SK-N-SH treated with all-trans-retinoic acid at 6 μM for 48 hours (cell line): ENCODE measurements around the gene KLHL29.

Experiments used
- ATAC-seq: fragments of 200-7000 bp; cut with Tn5 transposase; 3 replicates; pipeline ENCODE4 v1.9.1; 2020; ENCODE audit warnings: mild to moderate bottlenecking, moderate library complexity
- ARNTL ChIP-seq: fragments of 450-650 bp; formaldehyde crosslinking; IDR thresholded peaks from 2 replicates; pipeline ENCODE4 v1.5.0; 2020; ENCODE audit warnings: low read depth, mild to moderate bottlenecking, moderate library complexity, borderline replicate concordance
- BACH2 ChIP-seq: fragments of 250-450 bp; sonication (Bioruptor Pico); IDR thresholded peaks from 2 replicates; pipeline ENCODE4 v1.9.0; 2021; ENCODE audit warnings: mild to moderate bottlenecking, borderline replicate concordance
- CSDC2 ChIP-seq: fragments of 250-450 bp; sonication (Bioruptor Pico); IDR thresholded peaks from 2 replicates; pipeline ENCODE4 v1.5.0; 2020; ENCODE audit warnings: mild to moderate bottlenecking, moderate library complexity
- ESRRG ChIP-seq: fragments of 250-450 bp; sonication (Bioruptor Pico); IDR thresholded peaks from 2 replicates; pipeline ENCODE4 v1.6.1; 2021; ENCODE audit warnings: mild to moderate bottlenecking
- GLIS3 ChIP-seq: fragments of 250-450 bp; sonication (Bioruptor Pico); IDR thresholded peaks from 2 replicates; pipeline ENCODE4 v1.5.0; 2020; ENCODE audit warnings: mild to moderate bottlenecking, moderate library complexity
- ISL1 ChIP-seq: fragments of 250-450 bp; sonication (Bioruptor Pico); IDR thresholded peaks from 2 replicates; pipeline ENCODE4 v2.1.2; 2022; ENCODE audit warnings: mild to moderate bottlenecking, moderate library complexity
- PPARA ChIP-seq: fragments of 250-450 bp; sonication (Bioruptor Pico); IDR thresholded peaks from 2 replicates; pipeline ENCODE4 v1.5.0; 2020; ENCODE audit warnings: mild to moderate bottlenecking, borderline replicate concordance
- RARB ChIP-seq: fragments of 250-450 bp; sonication (Bioruptor Pico); IDR thresholded peaks from 2 replicates; pipeline ENCODE4 v1.8.0; 2021; ENCODE audit warnings: mild to moderate bottlenecking, moderate library complexity
- SNAI2 ChIP-seq: fragments of 250-450 bp; sonication (Bioruptor Pico); IDR thresholded peaks from 2 replicates; pipeline ENCODE4 v1.5.0; 2020; ENCODE audit warnings: mild to moderate bottlenecking, moderate library complexity
- TCF4 ChIP-seq: fragments of 250-450 bp; sonication (Bioruptor Pico); IDR thresholded peaks from 2 replicates; pipeline ENCODE4 v1.8.0; 2021; ENCODE audit warnings: mild to moderate bottlenecking, moderate library complexity, borderline replicate concordance
- TOX ChIP-seq: fragments of 250-450 bp; sonication (Bioruptor Pico); IDR thresholded peaks from 2 replicates; pipeline ENCODE4 v1.8.0; 2021; ENCODE audit warnings: mild to moderate bottlenecking, moderate library complexity, borderline replicate concordance
- ZC3H10 ChIP-seq: fragments of 250-450 bp; sonication (Bioruptor Pico); IDR thresholded peaks from 2 replicates; pipeline ENCODE4 v1.5.1; 2021; ENCODE audit warnings: mild to moderate bottlenecking, moderate library complexity
- ZFP3 ChIP-seq: fragments of 250-450 bp; sonication (Bioruptor Pico); IDR thresholded peaks from 2 replicates; pipeline ENCODE4 v1.5.0; 2020; ENCODE audit warnings: mild to moderate bottlenecking, moderate library complexity
- ZNF565 ChIP-seq: fragments of 450-650 bp; formaldehyde crosslinking; conservative IDR thresholded peaks from 2 replicates; pipeline ENCODE4 v1.5.0; 2020; ENCODE audit warnings: low read depth, mild to moderate bottlenecking, moderate library complexity
- ZNF70 ChIP-seq: fragments of 450-650 bp; formaldehyde crosslinking; IDR thresholded peaks from 2 replicates; pipeline ENCODE4 v1.5.0; 2020; ENCODE audit warnings: mild to moderate bottlenecking, moderate library complexity
- ZNF8 ChIP-seq: fragments of 450-650 bp; formaldehyde crosslinking; IDR thresholded peaks from 2 replicates; pipeline ENCODE4 v1.5.0; 2020; ENCODE audit warnings: mild to moderate bottlenecking, moderate library complexity
- TF ChIP-seq, protein P1 (sequence below): fragments of 250-450 bp; sonication (Bioruptor Pico); IDR thresholded peaks from 2 replicates; pipeline ENCODE4 v1.8.0; 2021; ENCODE audit warnings: low read depth, mild to moderate bottlenecking, moderate library complexity, borderline replicate concordance
- TF ChIP-seq, protein P2 (sequence below): fragments of 250-450 bp; sonication (Bioruptor Pico); IDR thresholded peaks from 2 replicates; pipeline ENCODE4 v1.5.1; 2021; ENCODE audit warnings: mild to moderate bottlenecking, moderate library complexity
- TF ChIP-seq, protein P3 (sequence below): fragments of 250-450 bp; sonication (Bioruptor Pico); IDR thresholded peaks from 2 replicates; pipeline ENCODE4 v1.5.0; 2020; ENCODE audit warnings: mild to moderate bottlenecking, moderate library complexity
- TF ChIP-seq, protein P4 (sequence below): fragments of 250-450 bp; sonication (Bioruptor Pico); IDR thresholded peaks from 2 replicates; pipeline ENCODE4 v1.8.0; 2020; ENCODE audit warnings: mild to moderate bottlenecking, moderate library complexity, borderline replicate concordance

Gene KLHL29

DNA sequence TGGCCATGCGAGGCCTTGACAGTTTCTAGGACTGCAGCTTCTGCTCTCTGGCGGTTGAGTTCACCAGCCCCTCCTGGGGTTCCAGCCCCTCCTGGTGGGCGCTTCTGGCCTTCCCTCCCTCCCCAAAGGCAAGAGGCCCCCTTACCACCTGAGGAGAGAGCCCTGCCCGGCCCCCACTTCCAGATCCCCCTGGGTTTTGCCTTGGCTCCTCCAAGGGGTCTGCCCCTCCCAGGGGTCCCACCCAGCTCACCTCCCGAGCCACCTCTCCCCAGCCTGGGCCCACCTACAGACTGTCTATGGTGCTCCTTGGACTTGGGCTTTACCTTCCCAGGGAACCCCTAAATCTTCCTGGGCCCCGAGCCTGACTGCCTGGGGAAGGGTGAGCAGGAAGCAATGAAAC lies 277.5 kb downstream of the KLHL29 start:
- no peak for ATAC-seq
- TF ChIP-seq, protein P1, sequence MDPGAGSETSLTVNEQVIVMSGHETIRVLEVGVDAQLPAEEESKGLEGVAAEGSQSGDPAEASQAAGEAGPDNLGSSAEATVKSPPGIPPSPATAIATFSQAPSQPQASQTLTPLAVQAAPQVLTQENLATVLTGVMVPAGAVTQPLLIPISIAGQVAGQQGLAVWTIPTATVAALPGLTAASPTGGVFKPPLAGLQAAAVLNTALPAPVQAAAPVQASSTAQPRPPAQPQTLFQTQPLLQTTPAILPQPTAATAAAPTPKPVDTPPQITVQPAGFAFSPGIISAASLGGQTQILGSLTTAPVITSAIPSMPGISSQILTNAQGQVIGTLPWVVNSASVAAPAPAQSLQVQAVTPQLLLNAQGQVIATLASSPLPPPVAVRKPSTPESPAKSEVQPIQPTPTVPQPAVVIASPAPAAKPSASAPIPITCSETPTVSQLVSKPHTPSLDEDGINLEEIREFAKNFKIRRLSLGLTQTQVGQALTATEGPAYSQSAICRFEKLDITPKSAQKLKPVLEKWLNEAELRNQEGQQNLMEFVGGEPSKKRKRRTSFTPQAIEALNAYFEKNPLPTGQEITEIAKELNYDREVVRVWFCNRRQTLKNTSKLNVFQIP (CRISPR knock-in tag), result no peak
- TF ChIP-seq PPARA, result no peak
- no peak for TF ChIP-seq ZNF8
- TF ChIP-seq, protein P2, sequence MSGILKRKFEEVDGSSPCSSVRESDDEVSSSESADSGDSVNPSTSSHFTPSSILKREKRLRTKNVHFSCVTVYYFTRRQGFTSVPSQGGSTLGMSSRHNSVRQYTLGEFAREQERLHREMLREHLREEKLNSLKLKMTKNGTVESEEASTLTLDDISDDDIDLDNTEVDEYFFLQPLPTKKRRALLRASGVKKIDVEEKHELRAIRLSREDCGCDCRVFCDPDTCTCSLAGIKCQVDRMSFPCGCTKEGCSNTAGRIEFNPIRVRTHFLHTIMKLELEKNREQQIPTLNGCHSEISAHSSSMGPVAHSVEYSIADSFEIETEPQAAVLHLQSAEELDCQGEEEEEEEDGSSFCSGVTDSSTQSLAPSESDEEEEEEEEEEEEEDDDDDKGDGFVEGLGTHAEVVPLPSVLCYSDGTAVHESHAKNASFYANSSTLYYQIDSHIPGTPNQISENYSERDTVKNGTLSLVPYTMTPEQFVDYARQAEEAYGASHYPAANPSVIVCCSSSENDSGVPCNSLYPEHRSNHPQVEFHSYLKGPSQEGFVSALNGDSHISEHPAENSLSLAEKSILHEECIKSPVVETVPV (CRISPR knock-in tag), result no peak
- TF ChIP-seq TCF4, result no peak
- TF ChIP-seq ISL1 (CRISPR knock-in tag), result no peak
- TF ChIP-seq, protein P3, sequence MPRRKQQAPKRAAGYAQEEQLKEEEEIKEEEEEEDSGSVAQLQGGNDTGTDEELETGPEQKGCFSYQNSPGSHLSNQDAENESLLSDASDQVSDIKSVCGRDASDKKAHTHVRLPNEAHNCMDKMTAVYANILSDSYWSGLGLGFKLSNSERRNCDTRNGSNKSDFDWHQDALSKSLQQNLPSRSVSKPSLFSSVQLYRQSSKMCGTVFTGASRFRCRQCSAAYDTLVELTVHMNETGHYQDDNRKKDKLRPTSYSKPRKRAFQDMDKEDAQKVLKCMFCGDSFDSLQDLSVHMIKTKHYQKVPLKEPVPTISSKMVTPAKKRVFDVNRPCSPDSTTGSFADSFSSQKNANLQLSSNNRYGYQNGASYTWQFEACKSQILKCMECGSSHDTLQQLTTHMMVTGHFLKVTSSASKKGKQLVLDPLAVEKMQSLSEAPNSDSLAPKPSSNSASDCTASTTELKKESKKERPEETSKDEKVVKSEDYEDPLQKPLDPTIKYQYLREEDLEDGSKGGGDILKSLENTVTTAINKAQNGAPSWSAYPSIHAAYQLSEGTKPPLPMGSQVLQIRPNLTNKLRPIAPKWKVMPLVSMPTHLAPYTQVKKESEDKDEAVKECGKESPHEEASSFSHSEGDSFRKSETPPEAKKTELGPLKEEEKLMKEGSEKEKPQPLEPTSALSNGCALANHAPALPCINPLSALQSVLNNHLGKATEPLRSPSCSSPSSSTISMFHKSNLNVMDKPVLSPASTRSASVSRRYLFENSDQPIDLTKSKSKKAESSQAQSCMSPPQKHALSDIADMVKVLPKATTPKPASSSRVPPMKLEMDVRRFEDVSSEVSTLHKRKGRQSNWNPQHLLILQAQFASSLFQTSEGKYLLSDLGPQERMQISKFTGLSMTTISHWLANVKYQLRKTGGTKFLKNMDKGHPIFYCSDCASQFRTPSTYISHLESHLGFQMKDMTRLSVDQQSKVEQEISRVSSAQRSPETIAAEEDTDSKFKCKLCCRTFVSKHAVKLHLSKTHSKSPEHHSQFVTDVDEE (CRISPR knock-in tag), result no peak
- no peak for TF ChIP-seq ARNTL (CRISPR knock-in tag)
- no peak for TF ChIP-seq ZNF70 (CRISPR knock-in tag)
- no peak for TF ChIP-seq SNAI2 (CRISPR knock-in tag)
- TF ChIP-seq, protein P4, sequence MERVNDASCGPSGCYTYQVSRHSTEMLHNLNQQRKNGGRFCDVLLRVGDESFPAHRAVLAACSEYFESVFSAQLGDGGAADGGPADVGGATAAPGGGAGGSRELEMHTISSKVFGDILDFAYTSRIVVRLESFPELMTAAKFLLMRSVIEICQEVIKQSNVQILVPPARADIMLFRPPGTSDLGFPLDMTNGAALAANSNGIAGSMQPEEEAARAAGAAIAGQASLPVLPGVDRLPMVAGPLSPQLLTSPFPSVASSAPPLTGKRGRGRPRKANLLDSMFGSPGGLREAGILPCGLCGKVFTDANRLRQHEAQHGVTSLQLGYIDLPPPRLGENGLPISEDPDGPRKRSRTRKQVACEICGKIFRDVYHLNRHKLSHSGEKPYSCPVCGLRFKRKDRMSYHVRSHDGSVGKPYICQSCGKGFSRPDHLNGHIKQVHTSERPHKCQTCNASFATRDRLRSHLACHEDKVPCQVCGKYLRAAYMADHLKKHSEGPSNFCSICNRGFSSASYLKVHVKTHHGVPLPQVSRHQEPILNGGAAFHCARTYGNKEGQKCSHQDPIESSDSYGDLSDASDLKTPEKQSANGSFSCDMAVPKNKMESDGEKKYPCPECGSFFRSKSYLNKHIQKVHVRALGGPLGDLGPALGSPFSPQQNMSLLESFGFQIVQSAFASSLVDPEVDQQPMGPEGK (CRISPR knock-in tag), result no peak
- no peak for TF ChIP-seq GLIS3 (CRISPR knock-in tag)
- TF ChIP-seq ZNF565 (CRISPR knock-in tag), result no peak
- TF ChIP-seq ESRRG (CRISPR knock-in tag), result no peak
- no peak for TF ChIP-seq RARB (CRISPR knock-in tag)
- TF ChIP-seq CSDC2, result no peak
- no peak for TF ChIP-seq ZFP3

DNA sequence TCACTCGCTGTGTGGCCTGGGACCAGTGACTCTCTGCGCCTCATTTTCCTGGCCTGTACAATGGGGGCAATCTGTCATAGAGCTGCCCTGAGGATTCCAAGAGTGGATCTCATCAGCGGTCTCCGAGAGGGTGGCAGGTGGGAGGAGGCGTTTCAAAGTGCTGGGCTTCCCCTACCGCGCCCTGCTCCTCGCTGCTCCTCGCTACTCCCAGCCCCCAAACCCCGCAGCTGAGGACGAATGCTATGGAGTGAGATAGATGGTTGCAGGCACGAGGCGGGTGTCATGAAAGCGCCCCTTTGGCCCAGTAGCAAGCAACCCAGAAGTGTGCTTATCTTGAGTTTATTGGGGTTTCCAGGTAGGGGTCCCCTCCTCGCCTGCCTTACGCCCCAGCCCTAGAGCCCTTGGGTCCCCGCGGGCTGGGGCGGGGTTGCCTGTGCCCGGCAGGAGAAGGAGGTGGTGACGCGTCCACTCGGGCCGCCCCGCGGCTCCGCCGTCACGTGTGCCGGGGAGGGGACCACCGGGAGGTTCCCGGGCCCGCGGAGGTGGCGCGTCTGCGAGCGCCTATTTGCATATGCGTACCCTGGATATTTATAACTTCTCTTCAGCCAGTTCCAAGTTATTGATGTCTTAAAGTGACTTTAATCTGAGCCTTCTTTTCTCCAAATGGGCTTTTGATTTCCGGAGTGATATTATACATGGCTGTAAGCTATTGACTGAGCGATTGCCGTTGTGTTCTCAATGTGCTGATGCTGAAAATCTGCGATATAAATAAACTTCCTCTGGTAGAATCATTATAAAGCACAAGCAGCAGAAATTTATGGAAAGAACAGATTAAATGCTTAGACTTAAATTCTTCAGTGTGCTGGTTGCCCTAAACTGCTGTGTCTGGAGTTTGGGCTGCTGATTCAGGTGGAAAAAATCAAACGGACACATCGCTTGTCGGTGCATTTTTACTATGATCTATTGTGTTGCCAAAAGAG lies 278.3 kb downstream of the KLHL29 start:
- no peak for ATAC-seq
- TF ChIP-seq, protein P4 (CRISPR knock-in tag), result no peak
- TF ChIP-seq, protein P3 (CRISPR knock-in tag), result no peak
- no peak for TF ChIP-seq BACH2
- no peak for TF ChIP-seq ZC3H10 (CRISPR knock-in tag)
- no peak for TF ChIP-seq ZNF565 (CRISPR knock-in tag)
- no peak for TF ChIP-seq TOX (CRISPR knock-in tag)
- TF ChIP-seq RARB (CRISPR knock-in tag), result no peak
- TF ChIP-seq ARNTL (CRISPR knock-in tag), result no peak
- no peak for TF ChIP-seq CSDC2
